ENCODE measurements around the gene PRDM16. TPM values are rescaled to one million over a fixed set of nuclear protein-coding genes. Genes with fewer than 3 reads are reported as not detected.

Gene PRDM16
- total and polyA plus RNA-seq, 2 of the 13 experiments (the other 11 are each of a cell fraction or from before 2014, with no cell fraction given), result 0.15 to 0.81 TPM

- Histone ChIP-seq H2AFZ (ENCODE audit: low read length) (no peak overlapping the region), H3K9ac (ENCODE audit: insufficient read depth, low read depth, low read length) (no peak overlapping the region), H3K9me3 (ENCODE audit: low read length) (no peaks in the 10 kb centered on the region), H3K27ac (ENCODE audit: extremely low read length, insufficient read depth, low read length) (no peak overlapping the region), H4K20me1 (ENCODE audit: insufficient read depth, low read length) (no peaks in the 10 kb centered on the region), H3K4me1 (ENCODE audit: insufficient read depth, low read length) (peaks cover 92% of the 10 kb centered on the region), H3K27me3 (ENCODE audit: control insufficient read depth in 1 of 2, insufficient read depth in 2 of 2, low read length in 2 of 2) (no peaks in the 10 kb centered on the region), H3K36me3 (replicated peaks in 1 of 2; ENCODE audit: control insufficient read depth in 1 of 2, insufficient read depth in 2 of 2, low read length in 2 of 2) (no peaks in the 10 kb centered on the region), H3K79me2 (ENCODE audit: insufficient read depth, low read length) (no peaks in the 10 kb centered on the region), H3K4me2 (ENCODE audit: low read depth, low read length) (no peak overlapping the region), H3K4me3 (replicated peaks in 1 of 3; ENCODE audit: insufficient read depth in 1 of 3, low read depth in 2 of 3, low read length in 3 of 3) (no peak overlapping the region)
- WGBS (ENCODE audit: low lambda C conversion rate), result 81% methylated on average over 23 of the region's 30 CpGs
- POLR2A ChIA-PET, result interaction anchor here (0.7 to 5.4 kb wide), 2 partner anchors 13 to 59 kb away, joined by 4 to 78 read pairs; no protein-coding TSS in a partner anchor
- TF ChIP-seq PRPF4 (IDR thresholded peaks at IDR 0.05; ENCODE audit: low read depth, low read length, poor library complexity, severe bottlenecking) (no peak), SMYD3 (CRISPR knock-in tag; IDR thresholded peaks at IDR 0.05) (no peak), ZBTB20 (CRISPR knock-in tag; IDR thresholded peaks at IDR 0.05; ENCODE audit: borderline replicate concordance, low read depth) (no peak), HHEX (CRISPR knock-in tag; IDR thresholded peaks at IDR 0.05) (no peak), ZMYM3 (CRISPR knock-in tag; IDR thresholded peaks at IDR 0.05) (no peak), MYNN (CRISPR knock-in tag; IDR thresholded peaks at IDR 0.05; ENCODE audit: low read depth) (no peak), ZNF326 (CRISPR knock-in tag; IDR thresholded peaks at IDR 0.05; ENCODE audit: borderline replicate concordance) (no peak), PAWR (CRISPR knock-in tag; IDR thresholded peaks at IDR 0.05; ENCODE audit: borderline replicate concordance) (no peak), ATF6 (CRISPR knock-in tag; conservative IDR thresholded peaks at IDR 0.05) (no peak), RBFOX2 (IDR thresholded peaks at IDR 0.05; ENCODE audit: low read depth, low read length) (no peak), ZFP90 (CRISPR knock-in tag; IDR thresholded peaks at IDR 0.05; ENCODE audit: borderline replicate concordance) (no peak), ZNF841 (CRISPR knock-in tag; IDR thresholded peaks at IDR 0.05; ENCODE audit: borderline replicate concordance) (no peak), ZNF224 (CRISPR knock-in tag; IDR thresholded peaks at IDR 0.05) (no peak)
- TF ChIP-seq, protein P1, sequence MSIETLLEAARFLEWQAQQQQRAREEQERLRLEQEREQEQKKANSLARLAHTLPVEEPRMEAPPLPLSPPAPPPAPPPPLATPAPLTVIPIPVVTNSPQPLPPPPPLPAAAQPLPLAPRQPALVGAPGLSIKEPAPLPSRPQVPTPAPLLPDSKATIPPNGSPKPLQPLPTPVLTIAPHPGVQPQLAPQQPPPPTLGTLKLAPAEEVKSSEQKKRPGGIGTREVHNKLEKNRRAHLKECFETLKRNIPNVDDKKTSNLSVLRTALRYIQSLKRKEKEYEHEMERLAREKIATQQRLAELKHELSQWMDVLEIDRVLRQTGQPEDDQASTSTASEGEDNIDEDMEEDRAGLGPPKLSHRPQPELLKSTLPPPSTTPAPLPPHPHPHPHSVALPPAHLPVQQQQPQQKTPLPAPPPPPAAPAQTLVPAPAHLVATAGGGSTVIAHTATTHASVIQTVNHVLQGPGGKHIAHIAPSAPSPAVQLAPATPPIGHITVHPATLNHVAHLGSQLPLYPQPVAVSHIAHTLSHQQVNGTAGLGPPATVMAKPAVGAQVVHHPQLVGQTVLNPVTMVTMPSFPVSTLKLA (IDR thresholded peaks at IDR 0.05), result no peak
- in situ Hi-C loops (cut with HindIII; ENCODE audit: extremely low pct_ligation_motif_present, low pct_unique_long_range_greater_than_20kb), result no loop called here
- no TSS peak for BruUV-seq (replicated peaks)
- DNase-seq (ENCODE audit: low spot score), result no peak
- CTCF ChIA-PET (ENCODE audit: low intra/inter-chr PET ratio, low total read pairs), result no interaction called here
- intact Hi-C loops (cut with micrococcal nuclease; ENCODE audit: unreplicated experiment), result no loop called here
- FAIRE-seq, result no peak
- ATAC-seq, result no peak
Measured at GRCh38 chr1:3352299-3352951, 283.4 kb downstream of the PRDM16 start.
